GM23338 (cell line): ENCODE results near the gene ARRDC2. TPM values are rescaled to one million over a fixed set of nuclear protein-coding genes. Genes with fewer than 3 reads are reported as not detected.

Experiments
- ATAC-seq: fragments of 200-7000 bp; cut with Tn5 transposase; 3 replicates; pipeline ENCODE4 v1.9.1; 2020
- DNase-seq: peaks from one replicate; pipeline ENCODE4 v3.0.0-alpha.2; 2015; ENCODE audit warnings: low spot score
- H2AFZ ChIP-seq: fragments of 200-600 bp; sonication (generic); 2 replicates; pipeline ENCODE4 v1.8.0; 2016; ENCODE audit warnings: antibody characterized with exemption, mild to moderate bottlenecking, moderate library complexity
- H3F3A ChIP-seq: fragments of 200-600 bp; sonication (generic); replicated peaks from 2 replicates; pipeline ENCODE4 v1.8.0; 2017; ENCODE audit warnings: antibody characterized with exemption, mixed run types, low read depth
- H3K27ac ChIP-seq: fragments of 200-600 bp; sonication (generic); 2 replicates; pipeline ENCODE4 v1.6.1; 2016; ENCODE audit warnings: low read depth
- H3K27me3 ChIP-seq: fragments of 200-600 bp; sonication (generic); 2 replicates; pipeline ENCODE4 v1.8.0; 2016; ENCODE audit warnings: mild to moderate bottlenecking, mixed run types, moderate library complexity; ENCODE audit not compliant: insufficient read depth
- H3K36me3 ChIP-seq: fragments of 200-600 bp; sonication (generic); 2 replicates; pipeline ENCODE4 v1.8.0; 2016; ENCODE audit warnings: mild to moderate bottlenecking; ENCODE audit not compliant: insufficient read depth
- H3K4me1 ChIP-seq: fragments of 200-600 bp; sonication (generic); 2 replicates; pipeline ENCODE4 v1.8.0; 2016; ENCODE audit warnings: mild to moderate bottlenecking, moderate library complexity; ENCODE audit not compliant: insufficient read depth
- H3K4me2 ChIP-seq: fragments of 200-600 bp; sonication (generic); 2 replicates; pipeline ENCODE4 v1.7.1; 2017; ENCODE audit warnings: mixed run types
- H3K4me3 ChIP-seq: fragments of 200-600 bp; sonication (generic); 2 replicates; pipeline ENCODE4 v1.6.1; 2016; ENCODE audit warnings: mixed run types
- H3K79me2 ChIP-seq: fragments of 200-600 bp; sonication (generic); replicated peaks from 2 replicates; pipeline ENCODE4 v1.8.0; 2017; ENCODE audit warnings: mild to moderate bottlenecking; ENCODE audit not compliant: insufficient read depth
- H3K9me2 ChIP-seq: fragments of 200-600 bp; sonication (generic); 2 replicates; pipeline ENCODE4 v1.8.0; 2017; ENCODE audit not compliant: insufficient read depth
- H4K20me1 ChIP-seq: fragments of 200-600 bp; sonication (generic); replicated peaks from 2 replicates; pipeline ENCODE4 v1.8.0; 2017; ENCODE audit warnings: mild to moderate bottlenecking; ENCODE audit not compliant: insufficient read depth
- H3K27ac Mint-ChIP-seq: 2 replicates; pipeline ENCODE4 v1.8.0; 2020; ENCODE audit warnings: inconsistent platforms, mild to moderate bottlenecking, moderate library complexity, mixed read lengths
- H3K27me3 Mint-ChIP-seq: 3 replicates; pipeline ENCODE4 v1.8.0; 2022; ENCODE audit warnings: low read depth, mild to moderate bottlenecking, moderate library complexity, mixed read lengths, inconsistent platforms; ENCODE audit not compliant: insufficient read depth, poor library complexity
- H3K36me3 Mint-ChIP-seq: 3 replicates; pipeline ENCODE4 v1.8.0; 2021; ENCODE audit warnings: low read depth, mild to moderate bottlenecking, inconsistent platforms, moderate library complexity, mixed read lengths
- H3K4me1 Mint-ChIP-seq: 3 replicates; pipeline ENCODE4 v1.8.0; 2020; ENCODE audit warnings: mild to moderate bottlenecking, inconsistent platforms, mixed read lengths
- H3K4me3 Mint-ChIP-seq: 3 replicates; pipeline ENCODE4 v1.8.0; 2021; ENCODE audit warnings: moderate library complexity, mild to moderate bottlenecking, inconsistent platforms, mixed read lengths
- H3K9me3 Mint-ChIP-seq: 3 replicates; pipeline ENCODE4 v1.8.0; 2020; ENCODE audit warnings: moderate library complexity, mild to moderate bottlenecking, inconsistent platforms, mixed read lengths
- CREB1 ChIP-seq: fragments of 250-450 bp; sonication (Bioruptor Pico); IDR thresholded peaks from 2 replicates; pipeline ENCODE4 v1.5.0; 2020; ENCODE audit warnings: low read depth, mild to moderate bottlenecking, moderate library complexity
- EZH2 ChIP-seq: fragments of 200-600 bp; sonication (generic); IDR thresholded peaks from one replicate; pipeline ENCODE4 v1.8.0; 2017; ENCODE audit warnings: antibody characterized with exemption, mild to moderate bottlenecking, low read depth; ENCODE audit not compliant: unreplicated experiment
- ZNF114 ChIP-seq: fragments of 250-450 bp; sonication (Bioruptor Pico); IDR thresholded peaks from 2 replicates; pipeline ENCODE4 v1.5.0; 2020; ENCODE audit warnings: mild to moderate bottlenecking, moderate library complexity
- ZNF331 ChIP-seq: fragments of 250-450 bp; sonication (Bioruptor Pico); IDR thresholded peaks from 2 replicates; pipeline ENCODE4 v1.5.0; 2020; ENCODE audit warnings: low read depth, mild to moderate bottlenecking, moderate library complexity
- polyA plus RNA-seq: library from polyadenylated mRNA; unstranded; fragments of >200 nt; fragmentation: Nextera tagmentation; extraction: Ambion mirVana; gene quantifications from 2 replicates; pipeline ENCODE4 v1.2.1, GENCODE V29; 2016
- total RNA-seq: library from RNA; depleted of rRNA; stranded (reverse); fragments of >200 nt; shearing (Covaris generic); gene quantifications from 2 replicates; pipeline ENCODE4 v1.2.3, GENCODE V29; 2014
- TF ChIP-seq, protein P1 (sequence below): fragments of 250-450 bp; sonication (Bioruptor Pico); IDR thresholded peaks from 2 replicates; pipeline ENCODE4 v1.5.0; 2020; ENCODE audit warnings: mild to moderate bottlenecking, moderate library complexity

ARRDC2 gene
- total and polyA plus RNA-seq, 2 experiments from 2014 or later, result 2.4 to 7.1 TPM

GRCh38 chr19:17998827-17999150 is 9.2 kb upstream of the ARRDC2 start (continued):
- TF ChIP-seq, protein P1, sequence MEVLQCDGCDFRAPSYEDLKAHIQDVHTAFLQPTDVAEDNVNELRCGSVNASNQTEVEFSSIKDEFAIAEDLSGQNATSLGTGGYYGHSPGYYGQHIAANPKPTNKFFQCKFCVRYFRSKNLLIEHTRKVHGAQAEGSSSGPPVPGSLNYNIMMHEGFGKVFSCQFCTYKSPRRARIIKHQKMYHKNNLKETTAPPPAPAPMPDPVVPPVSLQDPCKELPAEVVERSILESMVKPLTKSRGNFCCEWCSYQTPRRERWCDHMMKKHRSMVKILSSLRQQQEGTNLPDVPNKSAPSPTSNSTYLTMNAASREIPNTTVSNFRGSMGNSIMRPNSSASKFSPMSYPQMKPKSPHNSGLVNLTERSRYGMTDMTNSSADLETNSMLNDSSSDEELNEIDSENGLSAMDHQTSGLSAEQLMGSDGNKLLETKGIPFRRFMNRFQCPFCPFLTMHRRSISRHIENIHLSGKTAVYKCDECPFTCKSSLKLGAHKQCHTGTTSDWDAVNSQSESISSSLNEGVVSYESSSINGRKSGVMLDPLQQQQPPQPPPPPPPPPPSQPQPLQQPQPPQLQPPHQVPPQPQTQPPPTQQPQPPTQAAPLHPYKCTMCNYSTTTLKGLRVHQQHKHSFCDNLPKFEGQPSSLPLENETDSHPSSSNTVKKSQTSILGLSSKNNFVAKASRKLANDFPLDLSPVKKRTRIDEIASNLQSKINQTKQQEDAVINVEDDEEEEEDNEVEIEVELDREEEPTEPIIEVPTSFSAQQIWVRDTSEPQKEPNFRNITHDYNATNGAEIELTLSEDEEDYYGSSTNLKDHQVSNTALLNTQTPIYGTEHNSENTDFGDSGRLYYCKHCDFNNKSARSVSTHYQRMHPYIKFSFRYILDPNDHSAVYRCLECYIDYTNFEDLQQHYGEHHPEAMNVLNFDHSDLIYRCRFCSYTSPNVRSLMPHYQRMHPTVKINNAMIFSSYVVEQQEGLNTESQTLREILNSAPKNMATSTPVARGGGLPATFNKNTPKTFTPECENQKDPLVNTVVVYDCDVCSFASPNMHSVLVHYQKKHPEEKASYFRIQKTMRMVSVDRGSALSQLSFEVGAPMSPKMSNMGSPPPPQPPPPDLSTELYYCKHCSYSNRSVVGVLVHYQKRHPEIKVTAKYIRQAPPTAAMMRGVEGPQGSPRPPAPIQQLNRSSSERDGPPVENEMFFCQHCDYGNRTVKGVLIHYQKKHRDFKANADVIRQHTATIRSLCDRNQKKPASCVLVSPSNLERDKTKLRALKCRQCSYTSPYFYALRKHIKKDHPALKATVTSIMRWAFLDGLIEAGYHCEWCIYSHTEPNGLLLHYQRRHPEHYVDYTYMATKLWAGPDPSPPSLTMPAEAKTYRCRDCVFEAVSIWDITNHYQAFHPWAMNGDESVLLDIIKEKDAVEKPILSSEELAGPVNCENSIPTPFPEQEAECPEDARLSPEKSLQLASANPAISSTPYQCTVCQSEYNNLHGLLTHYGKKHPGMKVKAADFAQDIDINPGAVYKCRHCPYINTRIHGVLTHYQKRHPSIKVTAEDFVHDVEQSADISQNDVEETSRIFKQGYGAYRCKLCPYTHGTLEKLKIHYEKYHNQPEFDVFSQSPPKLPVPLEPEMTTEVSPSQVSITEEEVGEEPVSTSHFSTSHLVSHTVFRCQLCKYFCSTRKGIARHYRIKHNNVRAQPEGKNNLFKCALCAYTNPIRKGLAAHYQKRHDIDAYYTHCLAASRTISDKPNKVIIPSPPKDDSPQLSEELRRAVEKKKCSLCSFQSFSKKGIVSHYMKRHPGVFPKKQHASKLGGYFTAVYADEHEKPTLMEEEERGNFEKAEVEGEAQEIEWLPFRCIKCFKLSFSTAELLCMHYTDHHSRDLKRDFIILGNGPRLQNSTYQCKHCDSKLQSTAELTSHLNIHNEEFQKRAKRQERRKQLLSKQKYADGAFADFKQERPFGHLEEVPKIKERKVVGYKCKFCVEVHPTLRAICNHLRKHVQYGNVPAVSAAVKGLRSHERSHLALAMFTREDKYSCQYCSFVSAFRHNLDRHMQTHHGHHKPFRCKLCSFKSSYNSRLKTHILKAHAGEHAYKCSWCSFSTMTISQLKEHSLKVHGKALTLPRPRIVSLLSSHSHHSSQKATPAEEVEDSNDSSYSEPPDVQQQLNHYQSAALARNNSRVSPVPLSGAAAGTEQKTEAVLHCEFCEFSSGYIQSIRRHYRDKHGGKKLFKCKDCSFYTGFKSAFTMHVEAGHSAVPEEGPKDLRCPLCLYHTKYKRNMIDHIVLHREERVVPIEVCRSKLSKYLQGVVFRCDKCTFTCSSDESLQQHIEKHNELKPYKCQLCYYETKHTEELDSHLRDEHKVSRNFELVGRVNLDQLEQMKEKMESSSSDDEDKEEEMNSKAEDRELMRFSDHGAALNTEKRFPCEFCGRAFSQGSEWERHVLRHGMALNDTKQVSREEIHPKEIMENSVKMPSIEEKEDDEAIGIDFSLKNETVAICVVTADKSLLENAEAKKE, result no peak
- TF ChIP-seq ZNF114, result no peak

GRCh38 chr19:17999684-18000479 is 8.1 kb upstream of the ARRDC2 start:
- no peak for DNase-seq
- Histone ChIP-seq H2AFZ (no peak overlapping the region), H3K36me3 (no peaks in the 10 kb centered on the region), H3K4me2 (peak overlapping the region; percentile 79; the same call in 1 of the 2 replicates), H3K4me1 (peaks cover 6% of the 10 kb centered on the region; the same call in 1 of the 2 replicates), H4K20me1 (no peaks in the 10 kb centered on the region), H3K27ac (no peak overlapping the region), H3K27me3 (peaks cover 31% of the 10 kb centered on the region), H3F3A (no peaks in the 10 kb centered on the region; the same call in 1 of the 2 replicates), H3K79me2 (no peaks in the 10 kb centered on the region), H3K9me2 (no peaks in the 10 kb centered on the region), H3K4me3 (peak overlapping the region; percentile 52; the same call in 1 of the 2 replicates)
- Mint-ChIP-seq H3K4me1 (peaks cover 6% of the 10 kb centered on the region), H3K4me3 (peak overlapping the region; percentile 74), H3K9me3 (peaks cover 3% of the 10 kb centered on the region; the same call in 1 of the 3 replicates), H3K27ac (no peak overlapping the region), H3K27me3 (peaks cover 31% of the 10 kb centered on the region), H3K36me3 (no peaks in the 10 kb centered on the region; the same call in 2 of the 3 replicates)
- ATAC-seq, result no peak
- TF ChIP-seq CREB1 (no peak), EZH2 (no peak), ZNF331 (CRISPR knock-in tag) (no peak)
- TF ChIP-seq, protein P1, result no peak
